ENCODE measurements around the gene DKK1. TPM values are rescaled to one million over a fixed set of nuclear protein-coding genes. Genes with fewer than 3 reads are reported as not detected.

DKK1 gene
- total RNA-seq, 2 donors from 2014 or later = not detected

GRCh38 chr10:52326382-52326781 lies 12.3 kb downstream of the DKK1 start:
- Mint-ChIP-seq H3K36me3 (ENCODE audit: low read depth) (no peaks in the 10 kb centered on the region), H3K4me1 (no peaks in the 10 kb centered on the region), H3K27me3 (no peaks in the 10 kb centered on the region), H3K4me3 (no peak overlapping the region), H3K27ac (no peak overlapping the region)
- DNase-seq (no peak), ATAC-seq (no peak)
- H3K9me3 ChIP-seq (ENCODE audit: control insufficient read depth, low read length, poor library complexity, severe bottlenecking) = peaks cover 3% of the 10 kb centered on the region

- Mint-ChIP-seq H3K4me1 (no peaks in the 10 kb centered on the region), H3K4me3 (no peak overlapping the region), H3K36me3 (ENCODE audit: low read depth) (no peaks in the 10 kb centered on the region), H3K27ac (no peak overlapping the region), H3K27me3 (no peaks in the 10 kb centered on the region)
- H3K9me3 ChIP-seq (ENCODE audit: control insufficient read depth, low read length, poor library complexity, severe bottlenecking) = no peaks in the 10 kb centered on the region
- no peak for ATAC-seq
- DNase-seq = no peak
These were observed 17.7 kb downstream of the DKK1 start for GRCh38 chr10:52331638-52332364.

GRCh38 chr10:52332815-52333214 lies 18.7 kb downstream of the DKK1 start:
- no peaks in the 10 kb centered on the region for H3K4me1 Mint-ChIP-seq
- no peak overlapping the region for H3K4me3 Mint-ChIP-seq
- no peaks in the 10 kb centered on the region for H3K27me3 Mint-ChIP-seq
- DNase-seq = no peak
- no peaks in the 10 kb centered on the region for H3K9me3 ChIP-seq (ENCODE audit: control insufficient read depth, low read length, poor library complexity, severe bottlenecking)
- no peak for ATAC-seq
- no peak overlapping the region for H3K27ac Mint-ChIP-seq
- no peaks in the 10 kb centered on the region for H3K36me3 Mint-ChIP-seq (ENCODE audit: low read depth)

GRCh38 chr10:52334595-52334994 lies 20.5 kb downstream of the DKK1 start:
- no peaks in the 10 kb centered on the region for H3K9me3 ChIP-seq (ENCODE audit: control insufficient read depth, low read length, poor library complexity, severe bottlenecking)
- Mint-ChIP-seq H3K27ac (no peak overlapping the region), H3K4me3 (no peak overlapping the region), H3K36me3 (ENCODE audit: low read depth) (no peaks in the 10 kb centered on the region), H3K27me3 (no peaks in the 10 kb centered on the region), H3K4me1 (no peaks in the 10 kb centered on the region)
- ATAC-seq (no peak), DNase-seq (no peak)

GRCh38 chr10:52335665-52336064 lies 21.6 kb downstream of the DKK1 start:
- no peaks in the 10 kb centered on the region for H3K9me3 ChIP-seq (ENCODE audit: control insufficient read depth, low read length, poor library complexity, severe bottlenecking)
- no peak overlapping the region for H3K27ac Mint-ChIP-seq
- DNase-seq (no peak), ATAC-seq (no peak)
- no peaks in the 10 kb centered on the region for H3K36me3 Mint-ChIP-seq (ENCODE audit: low read depth)
- no peak overlapping the region for H3K4me3 Mint-ChIP-seq
- H3K27me3 Mint-ChIP-seq = no peaks in the 10 kb centered on the region
- no peaks in the 10 kb centered on the region for H3K4me1 Mint-ChIP-seq

GRCh38 chr10:52337225-52337624 lies 23.1 kb downstream of the DKK1 start:
- H3K9me3 ChIP-seq (ENCODE audit: control insufficient read depth, low read length, poor library complexity, severe bottlenecking) = no peaks in the 10 kb centered on the region
- Mint-ChIP-seq H3K27me3 (no peaks in the 10 kb centered on the region), H3K27ac (no peak overlapping the region), H3K4me1 (no peaks in the 10 kb centered on the region), H3K36me3 (ENCODE audit: low read depth) (no peaks in the 10 kb centered on the region), H3K4me3 (no peak overlapping the region)
- ATAC-seq (no peak), DNase-seq (no peak)

- ATAC-seq = no peak
- Mint-ChIP-seq H3K4me3 (no peak overlapping the region), H3K36me3 (ENCODE audit: low read depth) (no peaks in the 10 kb centered on the region), H3K27ac (no peak overlapping the region), H3K4me1 (no peaks in the 10 kb centered on the region), H3K27me3 (no peaks in the 10 kb centered on the region)
- H3K9me3 ChIP-seq (ENCODE audit: control insufficient read depth, low read length, poor library complexity, severe bottlenecking) = no peaks in the 10 kb centered on the region
- no peak for DNase-seq
These were observed 29.4 kb downstream of the DKK1 start for GRCh38 chr10:52343439-52343838.

GRCh38 chr10:52346394-52347326 lies 32.6 kb downstream of the DKK1 start:
- H3K27me3 Mint-ChIP-seq = no peaks in the 10 kb centered on the region
- H3K9me3 ChIP-seq (ENCODE audit: control insufficient read depth, low read length, poor library complexity, severe bottlenecking) = no peaks in the 10 kb centered on the region
- no peak overlapping the region for H3K4me3 Mint-ChIP-seq
- H3K27ac Mint-ChIP-seq = no peak overlapping the region
- DNase-seq (no peak), ATAC-seq (no peak)
- H3K4me1 Mint-ChIP-seq = no peaks in the 10 kb centered on the region
- no peaks in the 10 kb centered on the region for H3K36me3 Mint-ChIP-seq (ENCODE audit: low read depth)

GRCh38 chr10:52347327-52347667 lies 33.2 kb downstream of the DKK1 start:
- no peak for DNase-seq
- Mint-ChIP-seq H3K4me3 (no peak overlapping the region), H3K27ac (no peak overlapping the region), H3K27me3 (no peaks in the 10 kb centered on the region), H3K4me1 (no peaks in the 10 kb centered on the region), H3K36me3 (ENCODE audit: low read depth) (no peaks in the 10 kb centered on the region)
- ATAC-seq = no peak
- no peaks in the 10 kb centered on the region for H3K9me3 ChIP-seq (ENCODE audit: control insufficient read depth, low read length, poor library complexity, severe bottlenecking)

GRCh38 chr10:52348037-52348564 lies 34.0 kb downstream of the DKK1 start:
- Mint-ChIP-seq H3K4me3 (no peak overlapping the region), H3K27ac (no peak overlapping the region), H3K4me1 (no peaks in the 10 kb centered on the region), H3K27me3 (no peaks in the 10 kb centered on the region), H3K36me3 (ENCODE audit: low read depth) (no peaks in the 10 kb centered on the region)
- DNase-seq = no peak
- no peak for ATAC-seq
- H3K9me3 ChIP-seq (ENCODE audit: control insufficient read depth, low read length, poor library complexity, severe bottlenecking) = no peaks in the 10 kb centered on the region

- H3K4me1 Mint-ChIP-seq = no peaks in the 10 kb centered on the region
- no peak overlapping the region for H3K27ac Mint-ChIP-seq
- H3K4me3 Mint-ChIP-seq = no peak overlapping the region
- DNase-seq = no peak
- no peaks in the 10 kb centered on the region for H3K27me3 Mint-ChIP-seq
- ATAC-seq = no peak
- H3K9me3 ChIP-seq (ENCODE audit: control insufficient read depth, low read length, poor library complexity, severe bottlenecking) = no peaks in the 10 kb centered on the region
- no peaks in the 10 kb centered on the region for H3K36me3 Mint-ChIP-seq (ENCODE audit: low read depth)
These were observed 37.8 kb downstream of the DKK1 start for GRCh38 chr10:52351914-52352330.

GRCh38 chr10:52353205-52353604 lies 39.1 kb downstream of the DKK1 start:
- DNase-seq (no peak), ATAC-seq (no peak)
- Mint-ChIP-seq H3K4me3 (no peak overlapping the region), H3K36me3 (ENCODE audit: low read depth) (no peaks in the 10 kb centered on the region), H3K4me1 (no peaks in the 10 kb centered on the region), H3K27me3 (no peaks in the 10 kb centered on the region), H3K27ac (no peak overlapping the region)
- H3K9me3 ChIP-seq (ENCODE audit: control insufficient read depth, low read length, poor library complexity, severe bottlenecking) = peaks cover 1% of the 10 kb centered on the region

GRCh38 chr10:52353960-52354394 lies 39.9 kb downstream of the DKK1 start:
- no peak overlapping the region for H3K4me3 Mint-ChIP-seq
- H3K36me3 Mint-ChIP-seq (ENCODE audit: low read depth) = no peaks in the 10 kb centered on the region
- no peaks in the 10 kb centered on the region for H3K4me1 Mint-ChIP-seq
- ATAC-seq = no peak
- DNase-seq = no peak
- no peak overlapping the region for H3K27ac Mint-ChIP-seq
- H3K27me3 Mint-ChIP-seq = no peaks in the 10 kb centered on the region
- peaks cover 2% of the 10 kb centered on the region for H3K9me3 ChIP-seq (ENCODE audit: control insufficient read depth, low read length, poor library complexity, severe bottlenecking)

Data from T-helper 17 cell (primary cell).